HCT116 (cell line): ENCODE measurements around the gene OR10A7. TPM values are rescaled to one million over a fixed set of nuclear protein-coding genes. Genes with fewer than 3 reads are reported as not detected.

Experiments
- ATAC-seq: fragments of 200-7000 bp; cut with Tn5 transposase; 2 replicates; pipeline ENCODE4 v1.9.1; 2020; ENCODE audit warnings: mild to moderate bottlenecking, moderate library complexity
- BruUV-seq: library from RNA; stranded (reverse); fragments of 400-500 nt; replicated peaks from 2 replicates; lab custom pipeline; 2021; lab: Mats Ljungman, UMichigan
- CTCF ChIA-PET: fragments of 300-600 bp; sonication (Branson Sonifier 250); formaldehyde crosslinking; loops from one replicate; lab custom pipeline; 2021; ENCODE audit warnings: antibody characterized with exemption; lab: Charles Lee
- POLR2A ChIA-PET: fragments of 300-600, 350-600 bp; sonication (Branson Sonifier 250); formaldehyde crosslinking; loops from one replicate; lab custom pipeline; 2021; ENCODE audit warnings: antibody characterized with exemption; lab: Charles Lee
- RAD21 ChIA-PET, 2 experiments: fragments of 300-600 bp; sonication (Branson Sonifier 250); formaldehyde crosslinking; loops; one replicate each; lab custom pipeline; 2023; ENCODE audit warnings: low total read pairs in 2 of 2; ENCODE audit not compliant: uncharacterized antibody in 2 of 2, unreplicated experiment in 2 of 2, low non-redundant PET in 1 of 2; lab: Charles Lee
- DNase-seq: peaks from one replicate; pipeline ENCODE4 v3.0.0-alpha.2; 2010; ENCODE audit warnings: low read depth, low spot score
- H2AFZ ChIP-seq: fragments of 200-600 bp; shearing (Covaris generic), sonication (generic); 2 replicates; pipeline ENCODE4 v1.6.1; 2017; ENCODE audit warnings: low read depth, mixed run types, mixed read lengths, antibody characterized with exemption, low read length; ENCODE audit not compliant: poor library complexity, severe bottlenecking
- H3K27ac ChIP-seq: 2 replicates; pipeline ENCODE4 v1.5.1; 2012; ENCODE audit warnings: low read depth, low read length
- H3K27me3 ChIP-seq: fragments of 200-600 bp; sonication (generic); 2 replicates; pipeline ENCODE4 v1.6.1; 2016; ENCODE audit warnings: mixed run types, low read length, mixed read lengths; ENCODE audit not compliant: insufficient read depth
- H3K36me3 ChIP-seq, 2 experiments: fragments of 200-500 bp in 1 of 2; fragments of 200-600 bp in 1 of 2; sonication (Bioruptor generic) in 1 of 2; sonication (generic) in 1 of 2; 2 replicates each; pipeline versions ENCODE4 v1.5.1 to v1.6.1; 2014 to 2016; ENCODE audit warnings: low read length in 2 of 2, inconsistent platforms in 1 of 2, mixed read lengths in 1 of 2, mixed run types in 1 of 2; ENCODE audit not compliant: insufficient read depth in 2 of 2, control insufficient read depth in 1 of 2
- H3K4me1 ChIP-seq, 2 experiments: fragments of 200-600 bp in 1 of 2; sonication (generic) in 1 of 2; 2 replicates each; pipeline versions ENCODE4 v1.5.1 to v1.6.1; 2012 to 2017; ENCODE audit warnings: low read length in 2 of 2, inconsistent platforms in 1 of 2, mild to moderate bottlenecking in 1 of 2, mixed read lengths in 1 of 2, mixed run types in 1 of 2, moderate library complexity in 1 of 2; ENCODE audit not compliant: insufficient read depth in 2 of 2, control insufficient read depth in 1 of 2
- H3K4me2 ChIP-seq: fragments of 200-600 bp; sonication (generic); 2 replicates; pipeline ENCODE4 v1.6.1; 2017; ENCODE audit warnings: mixed run types, low read length, mixed read lengths
- H3K4me3 ChIP-seq, 2 experiments: fragments of 200-600 bp in 1 of 2; sonication (generic) in 1 of 2; replicated peaks in 1 of 2; 2 replicates each; pipeline ENCODE4 v1.5.1; 2011 to 2016; ENCODE audit warnings: low read length in 2 of 2, control low read depth in 1 of 2, low read depth in 1 of 2, mild to moderate bottlenecking in 1 of 2, mixed read lengths in 1 of 2, mixed run types in 1 of 2
- H3K79me2 ChIP-seq: fragments of 200-600 bp; sonication (generic); 2 replicates; pipeline ENCODE4 v1.6.1; 2017; ENCODE audit warnings: mild to moderate bottlenecking, mixed run types, low read length, moderate library complexity, mixed read lengths; ENCODE audit not compliant: insufficient read depth
- H3K9ac ChIP-seq: fragments of 200-600 bp; sonication (generic); 2 replicates; pipeline ENCODE4 v1.6.1; 2016; ENCODE audit warnings: low read length, mixed read lengths
- H3K9me2 ChIP-seq: fragments of 200-600 bp; sonication (generic), shearing (Covaris generic); 2 replicates; pipeline ENCODE4 v1.6.1; 2017; ENCODE audit warnings: mixed run types, mild to moderate bottlenecking, moderate library complexity; ENCODE audit not compliant: insufficient read depth
- H3K9me3 ChIP-seq, 2 experiments: fragments of 200-500 bp in 1 of 2; fragments of 200-600 bp in 1 of 2; sonication (Bioruptor generic) in 1 of 2; sonication (generic) in 1 of 2; 2 replicates each; pipeline ENCODE4 v1.6.1; 2014 to 2017; ENCODE audit warnings: low read length in 2 of 2, mixed read lengths in 2 of 2, inconsistent platforms in 1 of 2, low read depth in 1 of 2, mild to moderate bottlenecking in 1 of 2, mixed run types in 1 of 2, moderate library complexity in 1 of 2; ENCODE audit not compliant: control insufficient read depth in 1 of 2, insufficient read depth in 1 of 2
- H4K20me1 ChIP-seq: fragments of 200-600 bp; sonication (generic), shearing (Covaris generic); 2 replicates; pipeline ENCODE4 v1.6.1; 2017; ENCODE audit warnings: mixed run types, mild to moderate bottlenecking, moderate library complexity; ENCODE audit not compliant: insufficient read depth
- CBX3 ChIP-seq: IDR thresholded peaks from 2 replicates; pipeline ENCODE4 v1.6.1; 2012; ENCODE audit warnings: low read depth
- CEBPB ChIP-seq: IDR thresholded peaks from 2 replicates; pipeline ENCODE4 v1.6.1; 2012; ENCODE audit warnings: low read depth
- EGR1 ChIP-seq: IDR thresholded peaks from 2 replicates; pipeline ENCODE4 v1.6.1; 2012; ENCODE audit warnings: low read depth
- ELF1 ChIP-seq: IDR thresholded peaks from 2 replicates; pipeline ENCODE4 v1.6.1; 2012; ENCODE audit warnings: low read depth, borderline replicate concordance
- EZH2 ChIP-seq: fragments of 200-600 bp; sonication (generic); IDR thresholded peaks from 2 replicates; pipeline ENCODE4 v1.6.1; 2017; ENCODE audit warnings: antibody characterized with exemption, mixed run types
- EZH2phosphoT487 ChIP-seq: fragments of 200-600 bp; IDR thresholded peaks from 2 replicates; pipeline ENCODE4 v1.6.1; 2018; ENCODE audit warnings: antibody characterized with exemption, borderline replicate concordance
- MAX ChIP-seq: IDR thresholded peaks from 2 replicates; pipeline ENCODE4 v1.6.1; 2012
- POLR2A ChIP-seq: IDR thresholded peaks from 2 replicates; pipeline ENCODE4 v1.7.0; 2011; ENCODE audit warnings: borderline replicate concordance; ENCODE audit not compliant: insufficient read depth, insufficient read length; ENCODE audit errors: extremely low read depth
- RAD21 ChIP-seq: IDR thresholded peaks from 2 replicates; pipeline ENCODE4 v1.6.1; 2012; ENCODE audit warnings: low read depth, mild to moderate bottlenecking
- TCF7L2 ChIP-seq: IDR thresholded peaks from 2 replicates; pipeline ENCODE4 v1.7.0; 2011; ENCODE audit warnings: borderline replicate concordance, inconsistent platforms; ENCODE audit not compliant: insufficient read depth, insufficient read length; ENCODE audit errors: extremely low read depth
- YY1 ChIP-seq: IDR thresholded peaks from 2 replicates; pipeline ENCODE4 v1.6.1; 2011; ENCODE audit warnings: low read length, low read depth, moderate library complexity, mild to moderate bottlenecking; ENCODE audit not compliant: insufficient replicate concordance; ENCODE audit errors: extremely low read depth
- ZFX ChIP-seq: fragments of 450-650 bp; IDR thresholded peaks from 2 replicates; pipeline ENCODE4 v1.6.1; 2017
- intact Hi-C: fragments of 100-400 bp; cut with micrococcal nuclease; formaldehyde crosslinking; loops from 2 replicates; pipeline ENCODE4 v1.10.0; 2022
- total RNA-seq: library from RNA; stranded (reverse); gene quantifications from one replicate; pipeline ENCODE4 v1.2.1, GENCODE V29; 2021; ENCODE audit not compliant: unreplicated experiment
- TF ChIP-seq, protein P1 (sequence below): IDR thresholded peaks from 2 replicates; pipeline ENCODE4 v1.6.1; 2011; ENCODE audit warnings: mild to moderate bottlenecking, low read length, moderate library complexity; ENCODE audit not compliant: insufficient replicate concordance; ENCODE audit errors: extremely low read depth
- TF ChIP-seq, protein P2 (sequence below): IDR thresholded peaks from 2 replicates; pipeline ENCODE4 v1.6.1; 2012; ENCODE audit warnings: low read depth
- TF ChIP-seq, protein P3 (sequence below): IDR thresholded peaks from 2 replicates; pipeline ENCODE4 v1.6.1; 2012

Gene OR10A7
- total RNA-seq, 1 experiment from 2014 or later, result not detected

GRCh38 chr12:55173456-55173855 lies 47.4 kb upstream of the OR10A7 start:
- no peak for DNase-seq
- CTCF ChIA-PET, result no interaction called here
- BruUV-seq, result no TSS peak
- Histone ChIP-seq H3K4me2 (no peak overlapping the region), H3K79me2 (no peaks in the 10 kb centered on the region), H3K4me1 (no peaks in the 10 kb centered on the region), H3K27me3 (peaks cover 16% of the 10 kb centered on the region), H3K4me3 (no peak overlapping the region), H3K9me2 (no peaks in the 10 kb centered on the region), H4K20me1 (no peaks in the 10 kb centered on the region), H3K36me3 (no peaks in the 10 kb centered on the region), H3K9me3 (no peaks in the 10 kb centered on the region), H3K27ac (no peak overlapping the region), H3K9ac (no peak overlapping the region), H2AFZ (no peak overlapping the region)
- POLR2A ChIA-PET, result no interaction called here
- RAD21 ChIA-PET, result no interaction called here
- ATAC-seq, result no peak
- intact Hi-C loops, result no loop called here
- TF ChIP-seq, protein P1, sequence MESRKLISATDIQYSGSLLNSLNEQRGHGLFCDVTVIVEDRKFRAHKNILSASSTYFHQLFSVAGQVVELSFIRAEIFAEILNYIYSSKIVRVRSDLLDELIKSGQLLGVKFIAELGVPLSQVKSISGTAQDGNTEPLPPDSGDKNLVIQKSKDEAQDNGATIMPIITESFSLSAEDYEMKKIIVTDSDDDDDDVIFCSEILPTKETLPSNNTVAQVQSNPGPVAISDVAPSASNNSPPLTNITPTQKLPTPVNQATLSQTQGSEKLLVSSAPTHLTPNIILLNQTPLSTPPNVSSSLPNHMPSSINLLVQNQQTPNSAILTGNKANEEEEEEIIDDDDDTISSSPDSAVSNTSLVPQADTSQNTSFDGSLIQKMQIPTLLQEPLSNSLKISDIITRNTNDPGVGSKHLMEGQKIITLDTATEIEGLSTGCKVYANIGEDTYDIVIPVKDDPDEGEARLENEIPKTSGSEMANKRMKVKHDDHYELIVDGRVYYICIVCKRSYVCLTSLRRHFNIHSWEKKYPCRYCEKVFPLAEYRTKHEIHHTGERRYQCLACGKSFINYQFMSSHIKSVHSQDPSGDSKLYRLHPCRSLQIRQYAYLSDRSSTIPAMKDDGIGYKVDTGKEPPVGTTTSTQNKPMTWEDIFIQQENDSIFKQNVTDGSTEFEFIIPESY, result no peak
- no peak for TF ChIP-seq POLR2A
- no peak for TF ChIP-seq CBX3
- no peak for TF ChIP-seq MAX
- no peak for TF ChIP-seq EZH2
- TF ChIP-seq, protein P2, sequence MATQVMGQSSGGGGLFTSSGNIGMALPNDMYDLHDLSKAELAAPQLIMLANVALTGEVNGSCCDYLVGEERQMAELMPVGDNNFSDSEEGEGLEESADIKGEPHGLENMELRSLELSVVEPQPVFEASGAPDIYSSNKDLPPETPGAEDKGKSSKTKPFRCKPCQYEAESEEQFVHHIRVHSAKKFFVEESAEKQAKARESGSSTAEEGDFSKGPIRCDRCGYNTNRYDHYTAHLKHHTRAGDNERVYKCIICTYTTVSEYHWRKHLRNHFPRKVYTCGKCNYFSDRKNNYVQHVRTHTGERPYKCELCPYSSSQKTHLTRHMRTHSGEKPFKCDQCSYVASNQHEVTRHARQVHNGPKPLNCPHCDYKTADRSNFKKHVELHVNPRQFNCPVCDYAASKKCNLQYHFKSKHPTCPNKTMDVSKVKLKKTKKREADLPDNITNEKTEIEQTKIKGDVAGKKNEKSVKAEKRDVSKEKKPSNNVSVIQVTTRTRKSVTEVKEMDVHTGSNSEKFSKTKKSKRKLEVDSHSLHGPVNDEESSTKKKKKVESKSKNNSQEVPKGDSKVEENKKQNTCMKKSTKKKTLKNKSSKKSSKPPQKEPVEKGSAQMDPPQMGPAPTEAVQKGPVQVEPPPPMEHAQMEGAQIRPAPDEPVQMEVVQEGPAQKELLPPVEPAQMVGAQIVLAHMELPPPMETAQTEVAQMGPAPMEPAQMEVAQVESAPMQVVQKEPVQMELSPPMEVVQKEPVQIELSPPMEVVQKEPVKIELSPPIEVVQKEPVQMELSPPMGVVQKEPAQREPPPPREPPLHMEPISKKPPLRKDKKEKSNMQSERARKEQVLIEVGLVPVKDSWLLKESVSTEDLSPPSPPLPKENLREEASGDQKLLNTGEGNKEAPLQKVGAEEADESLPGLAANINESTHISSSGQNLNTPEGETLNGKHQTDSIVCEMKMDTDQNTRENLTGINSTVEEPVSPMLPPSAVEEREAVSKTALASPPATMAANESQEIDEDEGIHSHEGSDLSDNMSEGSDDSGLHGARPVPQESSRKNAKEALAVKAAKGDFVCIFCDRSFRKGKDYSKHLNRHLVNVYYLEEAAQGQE, result no peak
- no peak for TF ChIP-seq YY1
- no peak for TF ChIP-seq RAD21
- TF ChIP-seq EGR1, result no peak
- TF ChIP-seq, protein P3, sequence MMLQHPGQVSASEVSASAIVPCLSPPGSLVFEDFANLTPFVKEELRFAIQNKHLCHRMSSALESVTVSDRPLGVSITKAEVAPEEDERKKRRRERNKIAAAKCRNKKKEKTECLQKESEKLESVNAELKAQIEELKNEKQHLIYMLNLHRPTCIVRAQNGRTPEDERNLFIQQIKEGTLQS, result no peak
- TF ChIP-seq TCF7L2, result no peak
- TF ChIP-seq ZFX, result no peak
- no peak for TF ChIP-seq CEBPB
- TF ChIP-seq EZH2phosphoT487, result no peak
- no peak for TF ChIP-seq ELF1
- TF ChIP-seq, all 23 proteins: peak for 0
